Measurements from ENCODE around the gene HNRNPM.

DNA sequence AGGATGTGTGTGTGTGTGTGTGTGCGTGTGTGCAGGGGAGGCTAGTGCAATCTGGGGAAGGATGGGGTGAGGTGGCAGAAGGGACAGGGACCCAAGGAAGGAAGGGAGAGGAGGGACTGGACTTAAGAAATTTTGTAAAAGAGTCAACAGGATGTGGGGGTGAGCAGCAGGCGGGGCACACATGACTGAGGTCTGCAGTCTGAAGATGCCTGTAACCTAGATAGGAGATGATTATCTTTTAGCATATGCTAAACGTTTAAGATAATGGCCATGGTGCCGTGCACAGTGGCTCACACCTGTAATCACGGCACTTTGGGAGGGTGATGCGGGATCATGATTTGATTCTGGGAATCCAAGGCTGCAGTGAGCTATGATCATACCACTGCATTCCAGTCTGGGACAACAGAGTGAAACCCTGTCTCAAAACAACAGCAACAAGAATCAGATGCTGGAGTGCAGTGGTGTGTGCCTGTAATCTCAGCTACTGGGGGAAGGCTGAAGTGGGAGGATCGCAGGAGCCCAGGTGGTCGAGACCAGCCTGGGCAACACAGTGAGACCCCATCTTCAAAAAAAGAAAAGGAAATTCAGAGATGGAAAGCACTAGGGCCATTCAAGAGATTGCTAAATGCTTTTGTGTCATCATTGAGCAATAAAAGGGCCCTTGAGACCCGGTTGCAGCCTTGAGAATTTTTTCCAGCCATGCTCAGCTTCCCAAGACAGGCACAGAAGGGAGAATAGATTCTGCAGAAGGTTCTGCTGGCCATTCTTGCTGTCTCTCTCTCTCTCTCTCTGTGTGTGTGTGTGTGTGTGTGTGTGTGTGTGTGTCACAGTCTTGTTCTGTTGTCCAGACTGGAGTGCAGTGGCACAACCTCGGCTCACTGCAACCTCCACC lies 73.0 kb downstream of the HNRNPM start:
- no peak for TF ChIP-seq BHLHE40 (IDR thresholded peaks at IDR 0.05; ENCODE audit: borderline replicate concordance)
- TF ChIP-seq FOXM1 (IDR thresholded peaks at IDR 0.05; ENCODE audit: borderline replicate concordance) = no peak
- TF ChIP-seq TARDBP (IDR thresholded peaks at IDR 0.05) = no peak
- no peak for TF ChIP-seq SP1 (IDR thresholded peaks at IDR 0.05)
- TF ChIP-seq LEF1 (IDR thresholded peaks at IDR 0.05; ENCODE audit: borderline replicate concordance) = no peak
- TF ChIP-seq CTBP1 (IDR thresholded peaks at IDR 0.05; ENCODE audit: borderline replicate concordance) = no peak
- no peak for TF ChIP-seq SUZ12 (IDR thresholded peaks at IDR 0.05)
- no peak for TF ChIP-seq HDGF (IDR thresholded peaks at IDR 0.05; ENCODE audit: borderline replicate concordance)
- TF ChIP-seq ARNT (IDR thresholded peaks at IDR 0.05) = no peak
- TF ChIP-seq, protein P1, sequence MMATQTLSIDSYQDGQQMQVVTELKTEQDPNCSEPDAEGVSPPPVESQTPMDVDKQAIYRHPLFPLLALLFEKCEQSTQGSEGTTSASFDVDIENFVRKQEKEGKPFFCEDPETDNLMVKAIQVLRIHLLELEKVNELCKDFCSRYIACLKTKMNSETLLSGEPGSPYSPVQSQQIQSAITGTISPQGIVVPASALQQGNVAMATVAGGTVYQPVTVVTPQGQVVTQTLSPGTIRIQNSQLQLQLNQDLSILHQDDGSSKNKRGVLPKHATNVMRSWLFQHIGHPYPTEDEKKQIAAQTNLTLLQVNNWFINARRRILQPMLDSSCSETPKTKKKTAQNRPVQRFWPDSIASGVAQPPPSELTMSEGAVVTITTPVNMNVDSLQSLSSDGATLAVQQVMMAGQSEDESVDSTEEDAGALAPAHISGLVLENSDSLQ (IDR thresholded peaks at IDR 0.05) = no peak
- no peak for TF ChIP-seq FOXA1 (IDR thresholded peaks at IDR 0.05)

Data from HEK293T (cell line).